Calu3 (cell line): ENCODE results near the gene BIRC5. TPM values are rescaled to one million over a fixed set of nuclear protein-coding genes. Genes with fewer than 3 reads are reported as not detected.

Experiments used
- BruUV-seq: library from RNA; stranded (reverse); fragments of 400-500 nt; replicated peaks from 2 replicates; lab custom pipeline; 2021; lab: Mats Ljungman, UMichigan
- CTCF ChIA-PET: fragments of 300-600 bp; sonication (Branson Sonifier 250); formaldehyde crosslinking; loops from one replicate; lab custom pipeline; 2022; ENCODE audit warnings: antibody characterized with exemption; lab: Charles Lee
- DNase-seq: peaks from one replicate; pipeline ENCODE4 v3.0.0; 2022
- H3K27ac Mint-ChIP-seq: one replicate; pipeline ENCODE4 v1.8.0; 2022; ENCODE audit warnings: mixed read lengths; ENCODE audit not compliant: unreplicated experiment
- H3K27me3 Mint-ChIP-seq: one replicate; pipeline ENCODE4 v1.8.0; 2022; ENCODE audit warnings: mixed read lengths; ENCODE audit not compliant: unreplicated experiment
- H3K36me3 Mint-ChIP-seq: one replicate; pipeline ENCODE4 v1.8.0; 2022; ENCODE audit warnings: mild to moderate bottlenecking, moderate library complexity, mixed read lengths; ENCODE audit not compliant: insufficient read depth, unreplicated experiment
- H3K4me1 Mint-ChIP-seq: one replicate; pipeline ENCODE4 v1.8.0; 2022; ENCODE audit warnings: mild to moderate bottlenecking, low read depth, mixed read lengths; ENCODE audit not compliant: unreplicated experiment
- H3K4me3 Mint-ChIP-seq: one replicate; pipeline ENCODE4 v1.8.0; 2022; ENCODE audit warnings: mild to moderate bottlenecking, low read depth, moderate library complexity, mixed read lengths; ENCODE audit not compliant: unreplicated experiment
- H3K9me3 Mint-ChIP-seq: one replicate; pipeline ENCODE4 v1.8.0; 2022; ENCODE audit warnings: low read depth, mixed read lengths; ENCODE audit not compliant: unreplicated experiment
- CTCF ChIP-seq: fragments of 200-600 bp; IDR thresholded peaks from one replicate; pipeline ENCODE4 v1.8.0; 2022; ENCODE audit warnings: antibody characterized with exemption; ENCODE audit not compliant: unreplicated experiment
- intact Hi-C: fragments of 100-400 bp; cut with micrococcal nuclease; formaldehyde crosslinking; loops from one replicate; pipeline ENCODE4 v1.10.0; 2022; ENCODE audit not compliant: unreplicated experiment
- total RNA-seq: library from RNA; stranded (reverse); gene quantifications from 2 replicates; pipeline ENCODE4 v1.2.3, GENCODE V29; 2022

Gene BIRC5
- total RNA-seq, 1 experiment from 2014 or later: 58.5 TPM

GRCh38 chr17:78172249-78173051, 41.6 kb upstream of the BIRC5 start:
- Mint-ChIP-seq H3K27ac (peak overlapping the region; percentile 87), H3K27me3 (no peaks in the 10 kb centered on the region), H3K4me3 (peak overlapping the region; percentile 23), H3K9me3 (no peaks in the 10 kb centered on the region), H3K36me3 (peaks cover 65% of the 10 kb centered on the region), H3K4me1 (peaks cover 46% of the 10 kb centered on the region)
- no peak for TF ChIP-seq CTCF
- intact Hi-C loops: no loop called here
- BruUV-seq: no TSS peak
- CTCF ChIA-PET: interaction anchor here (0.6 kb wide), 1 partner anchor 57 kb away, joined by 3 read pairs; no protein-coding TSS in a partner anchor
- peak; percentile 64 for DNase-seq

- H3K27me3 Mint-ChIP-seq: no peaks in the 10 kb centered on the region
- no peak for TF ChIP-seq CTCF
- no peak for DNase-seq
- no peaks in the 10 kb centered on the region for H3K9me3 Mint-ChIP-seq
- intact Hi-C loops: no loop called here
- peak overlapping the region; percentile 87 for H3K27ac Mint-ChIP-seq
- H3K36me3 Mint-ChIP-seq: peaks cover 64% of the 10 kb centered on the region
- H3K4me1 Mint-ChIP-seq: peaks cover 46% of the 10 kb centered on the region
- CTCF ChIA-PET: interaction anchor here (0.6 kb wide), 1 partner anchor 105 kb away, joined by 4 read pairs; no protein-coding TSS in a partner anchor
- BruUV-seq: no TSS peak
- H3K4me3 Mint-ChIP-seq: no peak overlapping the region
Observed at GRCh38 chr17:78173097-78173715, 40.8 kb upstream of the BIRC5 start.

- peaks cover 46% of the 10 kb centered on the region for H3K4me1 Mint-ChIP-seq
- intact Hi-C loops: loop anchor here (2.0 kb wide), 1 partner anchor 62 kb away; no protein-coding TSS in a partner anchor
- H3K9me3 Mint-ChIP-seq: no peaks in the 10 kb centered on the region
- CTCF ChIA-PET: interaction anchor here (0.6 to 2.2 kb wide), 9 partner anchors 23 to 168 kb away, joined by 3 to 9 read pairs (median 3); no protein-coding TSS in a partner anchor
- peak; percentile 87 for DNase-seq
- peak; percentile 30 for TF ChIP-seq CTCF
- H3K27me3 Mint-ChIP-seq: no peaks in the 10 kb centered on the region
- H3K27ac Mint-ChIP-seq: peak overlapping the region; percentile 87
- TSS peak; percentile 16 for BruUV-seq
- no peak overlapping the region for H3K4me3 Mint-ChIP-seq
- peaks cover 62% of the 10 kb centered on the region for H3K36me3 Mint-ChIP-seq
Observed at GRCh38 chr17:78174346-78174869, 39.6 kb upstream of the BIRC5 start.

- Mint-ChIP-seq H3K4me3 (no peak overlapping the region), H3K27me3 (no peaks in the 10 kb centered on the region), H3K4me1 (peaks cover 46% of the 10 kb centered on the region), H3K36me3 (peaks cover 64% of the 10 kb centered on the region), H3K9me3 (no peaks in the 10 kb centered on the region), H3K27ac (peak overlapping the region; percentile 87)
- no peak for TF ChIP-seq CTCF
- intact Hi-C loops: loop anchor here (2.0 kb wide), 1 partner anchor 62 kb away; no protein-coding TSS in a partner anchor
- no peak for DNase-seq
- CTCF ChIA-PET: interaction anchor here (0.6 to 2.2 kb wide), 11 partner anchors 11 to 168 kb away, joined by 3 to 9 read pairs (median 3); partner anchors contain the start of gene TK1
- BruUV-seq: no TSS peak
Observed at GRCh38 chr17:78174870-78175642, 39.0 kb upstream of the BIRC5 start.
